ENCODE measurements around the gene SCN10A.

Gene SCN10A

GRCh38 chr3:38717355-38718240, 98.4 kb downstream of the SCN10A start:
- DNase-seq, result no peak

GRCh38 chr3:38713121-38713520, 102.9 kb downstream of the SCN10A start:
- no peak for DNase-seq

GRCh38 chr3:38711321-38711720, 104.7 kb downstream of the SCN10A start:
- no peak for DNase-seq

- DNase-seq, result no peak
These were observed 108.3 kb downstream of the SCN10A start for GRCh38 chr3:38707730-38708129.

GRCh38 chr3:38706961-38707360, 109.1 kb downstream of the SCN10A start:
- DNase-seq, result no peak

- DNase-seq, result no peak
These were observed 113.8 kb downstream of the SCN10A start for GRCh38 chr3:38702231-38702630.

- DNase-seq, result no peak
These were observed 117.3 kb downstream of the SCN10A start for GRCh38 chr3:38698760-38699159.

GRCh38 chr3:38698061-38698460, 118.0 kb downstream of the SCN10A start:
- DNase-seq, result no peak

GRCh38 chr3:38696034-38696433, 120.0 kb downstream of the SCN10A start:
- no peak for DNase-seq

- no peak for DNase-seq
These were observed 125.8 kb downstream of the SCN10A start for GRCh38 chr3:38690185-38690584.

GRCh38 chr3:38689774-38690173, 126.2 kb downstream of the SCN10A start:
- no peak for DNase-seq

GRCh38 chr3:38689346-38689745, 126.7 kb downstream of the SCN10A start:
- no peak for DNase-seq

- no peak for DNase-seq
These were observed 128.7 kb downstream of the SCN10A start for GRCh38 chr3:38687321-38687720.

- no peak for DNase-seq
These were observed 131.5 kb downstream of the SCN10A start for GRCh38 chr3:38684546-38684945.

- DNase-seq, result no peak
These were observed 146.3 kb downstream of the SCN10A start for GRCh38 chr3:38669668-38670067.

GRCh38 chr3:38662544-38662943, 153.5 kb downstream of the SCN10A start:
- no peak for DNase-seq

- DNase-seq, result no peak
These were observed 157.2 kb downstream of the SCN10A start for GRCh38 chr3:38658841-38659240.

GRCh38 chr3:38657369-38657768, 158.6 kb downstream of the SCN10A start:
- no peak for DNase-seq

GRCh38 chr3:38655708-38656300, 160.2 kb downstream of the SCN10A start:
- DNase-seq, result no peak

- DNase-seq, result no peak
These were observed 162.1 kb downstream of the SCN10A start for GRCh38 chr3:38653685-38654537.

- DNase-seq, result no peak
These were observed 163.1 kb downstream of the SCN10A start for GRCh38 chr3:38652934-38653333.

GRCh38 chr3:38651153-38651789, 164.7 kb downstream of the SCN10A start:
- peak; percentile 61 for DNase-seq
